Stimulated activated CD4-positive, alpha-beta T cell treated with anti-CD3 and anti-CD28 coated beads, Interleukin-1b, Interleukin-23, amount 100 ng/mL, for 4 hours (primary cell): ENCODE results near the gene ENTREP3.
A peak's percentile ranks its signal among the peaks of the same experiment; 100 is the strongest.
"Not testable (repeated sequence)": the region's sequence is repeated elsewhere in the genome, so short reads cannot be mapped to it uniquely, and the experiment has no call there.

Experiments
- DNase-seq, 2 donors: peaks; one replicate each; pipeline ENCODE4 v3.0.0-alpha.2; 2020; ENCODE audit warnings: low read depth in 2 of 2

The ENTREP3 gene

GRCh38 chr1:155251566-155251965 is 3.7 kb downstream of the ENTREP3 start:
- no peak for DNase-seq

GRCh38 chr1:155250633-155251449 is 4.4 kb downstream of the ENTREP3 start:
- peak; percentile 96 to 99 for DNase-seq

- no peak for DNase-seq
Measured at GRCh38 chr1:155250246-155250632, 5.0 kb downstream of the ENTREP3 start.

DNA sequence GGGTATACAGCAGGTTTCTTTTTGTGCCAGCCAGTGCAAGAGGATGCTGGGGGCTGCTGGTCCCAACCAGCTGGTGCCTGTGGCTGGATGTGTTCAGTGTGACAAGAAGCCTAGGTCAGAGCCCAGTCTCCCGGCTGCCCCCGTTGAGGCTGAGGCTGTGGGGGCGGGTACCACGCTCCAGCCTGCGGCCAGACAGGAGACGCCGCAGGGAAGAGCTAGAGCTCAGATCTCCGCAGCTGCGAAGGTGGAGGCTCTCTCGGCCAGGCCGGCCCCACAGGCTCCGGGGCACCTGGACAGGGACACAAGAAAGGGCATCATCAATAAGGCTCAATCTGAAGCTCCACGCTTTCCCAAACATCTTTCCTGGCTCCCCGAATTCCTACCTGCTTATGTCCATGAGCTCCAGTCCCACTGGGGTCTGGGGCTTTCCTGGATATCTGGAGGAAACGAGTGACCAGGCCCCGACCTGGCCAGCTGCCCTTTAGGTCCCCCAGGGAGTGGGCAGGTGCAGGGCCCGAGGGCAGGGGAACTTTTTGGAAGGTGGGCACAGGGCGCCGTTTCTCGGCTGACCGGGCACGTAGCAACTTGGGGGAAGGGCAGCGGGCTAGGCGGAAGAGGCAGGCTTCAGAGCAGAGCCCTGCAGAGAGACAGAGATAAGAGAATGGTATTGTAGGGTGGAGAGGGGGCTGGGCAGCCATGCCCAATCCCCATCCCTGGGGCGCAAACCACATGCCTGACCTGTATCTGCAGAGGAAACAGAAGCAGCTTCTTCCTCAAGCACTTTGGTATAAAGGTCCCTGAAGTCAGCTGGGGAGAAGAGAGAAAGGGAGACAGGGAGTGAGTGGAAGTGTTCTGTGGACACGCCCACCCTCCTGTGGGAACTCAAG is 7.4 kb downstream of the ENTREP3 start:
- no peak for DNase-seq

GRCh38 chr1:155246796-155247195 is 8.5 kb downstream of the ENTREP3 start:
- DNase-seq: not testable (repeated sequence)

DNA sequence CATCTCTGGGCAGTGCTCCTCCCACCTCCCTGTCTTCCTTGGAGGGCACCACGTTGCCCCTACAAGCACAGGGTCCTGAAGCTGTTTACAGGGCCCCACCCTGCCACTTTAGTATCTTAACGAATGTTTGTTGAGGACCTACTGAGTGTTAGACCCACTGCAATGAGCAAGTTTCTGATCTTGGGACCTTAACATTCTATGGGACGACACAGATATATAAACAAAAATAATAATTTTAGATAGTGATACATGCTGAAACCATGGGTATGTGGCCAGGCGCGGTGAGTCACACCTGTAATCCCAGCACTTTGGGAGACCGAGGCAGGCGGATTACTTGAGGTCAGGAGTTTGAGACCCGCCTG is 10.1 kb downstream of the ENTREP3 start:
- no peak for DNase-seq

DNA sequence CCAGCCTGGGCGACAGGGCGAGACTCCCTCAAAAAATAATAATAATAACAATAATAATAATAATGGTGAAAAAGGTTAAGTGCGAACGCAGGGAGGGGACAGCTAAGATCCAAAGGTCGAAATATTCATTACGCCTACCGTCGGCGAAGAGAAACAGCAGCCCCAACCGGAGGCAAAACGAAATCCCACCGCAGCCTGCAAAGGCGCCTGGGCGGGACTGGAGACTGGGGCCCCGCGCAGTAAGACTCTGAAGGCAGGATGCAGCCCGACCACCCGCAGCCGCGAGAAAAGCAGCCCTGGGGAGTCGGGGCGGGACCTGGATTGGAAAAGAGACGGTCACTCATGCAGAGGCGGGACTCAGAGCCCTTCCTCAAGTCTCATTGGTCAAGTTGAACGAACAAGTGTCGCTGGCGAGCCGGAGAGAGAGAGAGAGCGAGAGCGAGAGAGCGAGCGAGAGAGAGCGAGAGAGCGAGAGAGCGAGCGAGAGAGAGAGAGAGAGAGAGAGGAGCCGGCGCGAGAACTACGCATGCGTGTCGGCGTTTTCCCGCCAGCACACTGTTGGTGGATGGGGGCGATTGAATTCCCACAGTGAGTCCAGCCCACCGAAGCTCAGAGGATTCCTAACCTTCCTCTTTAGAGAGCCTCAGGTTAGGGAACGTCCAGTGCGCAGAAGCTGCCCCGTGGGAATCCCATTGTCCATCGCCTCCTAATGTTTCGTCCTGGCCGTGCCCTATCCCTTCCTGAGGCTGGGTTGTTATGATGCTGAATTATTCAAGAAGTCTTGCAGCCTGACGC is 10.7 kb downstream of the ENTREP3 start:
- DNase-seq: peak; percentile 73 to 77

- no peak for DNase-seq
Measured at GRCh38 chr1:155242805-155243358, 12.4 kb downstream of the ENTREP3 start.

DNA sequence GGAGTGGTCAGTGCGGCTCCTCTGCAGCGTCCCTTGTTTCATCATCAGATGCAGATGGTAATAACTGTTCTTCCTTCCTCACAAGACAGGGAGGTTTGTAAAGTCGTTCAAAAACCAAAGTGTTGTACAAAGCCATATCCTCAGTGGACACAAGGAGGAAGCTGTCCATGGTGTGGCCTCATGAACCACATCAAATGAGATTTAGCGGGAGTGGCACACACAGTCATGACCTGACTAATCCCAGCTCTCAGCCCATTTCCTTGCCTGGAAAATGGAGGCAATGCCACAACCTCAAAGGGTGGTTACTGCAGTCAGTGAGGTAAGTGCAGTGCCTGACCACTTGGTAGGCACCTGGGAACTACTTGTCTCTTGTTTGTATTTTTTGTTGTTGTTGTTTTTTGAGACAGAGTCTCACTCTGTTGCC is 13.4 kb downstream of the ENTREP3 start:
- no peak for DNase-seq

DNA sequence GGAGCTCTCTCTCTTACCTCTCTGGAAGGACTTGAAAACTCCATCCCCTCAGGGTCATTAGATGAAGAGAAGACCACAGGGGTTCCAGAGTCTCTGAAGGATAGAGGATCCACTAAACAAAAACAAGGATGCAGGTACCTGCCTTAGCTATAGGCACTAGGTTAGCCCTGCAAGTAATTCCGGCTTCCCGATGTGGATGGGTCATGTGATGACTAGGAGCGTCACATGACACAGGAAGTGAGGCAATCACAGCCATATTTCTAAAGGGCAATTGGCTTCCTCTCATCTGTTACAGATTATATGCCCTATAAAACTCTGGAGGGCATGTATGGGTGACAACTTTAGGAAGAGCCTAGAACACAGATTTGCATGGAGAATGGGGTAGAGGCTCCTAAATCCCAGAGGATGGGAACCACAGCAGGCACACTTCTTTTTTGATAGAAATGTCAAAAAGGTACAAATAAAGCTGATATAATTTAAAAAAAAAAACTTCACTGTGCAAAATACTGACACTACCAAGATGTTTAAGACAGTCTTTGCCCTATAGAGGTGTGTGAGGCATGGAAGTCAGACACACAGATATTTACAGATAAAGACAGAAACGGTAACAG is 14.1 kb downstream of the ENTREP3 start:
- peak; percentile 17 to 48 for DNase-seq

GRCh38 chr1:155236451-155236850 is 18.8 kb downstream of the ENTREP3 start:
- no peak for DNase-seq

DNA sequence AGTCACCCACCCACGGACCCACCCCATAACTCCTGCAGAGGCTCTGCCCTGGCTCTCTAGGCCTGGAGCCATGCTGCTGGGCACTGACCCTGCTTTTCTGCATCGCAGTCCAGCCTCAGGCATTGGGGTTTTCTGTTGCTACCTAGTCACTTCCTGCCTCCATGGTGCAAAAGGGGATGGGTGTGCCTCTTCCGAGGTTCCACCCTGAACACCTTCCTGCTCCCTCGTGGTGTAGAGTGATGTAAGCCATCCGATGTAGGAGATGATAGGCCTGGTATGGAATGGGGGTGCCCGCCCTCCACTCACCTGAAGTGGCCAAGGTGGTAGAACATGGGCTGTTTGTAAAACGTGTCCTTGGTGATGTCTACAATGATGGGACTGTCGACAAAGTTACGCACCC is 19.9 kb downstream of the ENTREP3 start:
- not testable (repeated sequence) for DNase-seq

DNA sequence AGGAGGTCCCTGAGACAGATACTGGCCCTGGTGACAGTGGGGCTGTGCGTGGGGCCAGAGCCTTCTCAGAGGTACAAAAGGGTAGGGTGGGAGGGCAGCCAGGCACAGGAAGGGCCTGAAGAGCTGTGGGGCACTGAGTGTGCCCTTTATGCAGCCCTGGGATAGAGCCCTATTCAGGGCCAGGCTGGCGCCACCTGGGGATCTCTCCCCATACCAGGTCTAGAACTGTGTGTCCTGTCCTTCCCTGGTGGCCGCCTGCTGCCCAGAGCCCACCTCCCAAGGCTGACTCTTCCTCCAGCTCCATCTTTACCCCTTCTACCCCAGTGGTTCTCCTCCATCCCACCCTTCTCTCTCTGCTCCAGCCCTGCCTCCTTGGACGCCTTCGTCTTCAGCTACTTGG is 21.8 kb downstream of the ENTREP3 start:
- DNase-seq: not testable (repeated sequence)

DNA sequence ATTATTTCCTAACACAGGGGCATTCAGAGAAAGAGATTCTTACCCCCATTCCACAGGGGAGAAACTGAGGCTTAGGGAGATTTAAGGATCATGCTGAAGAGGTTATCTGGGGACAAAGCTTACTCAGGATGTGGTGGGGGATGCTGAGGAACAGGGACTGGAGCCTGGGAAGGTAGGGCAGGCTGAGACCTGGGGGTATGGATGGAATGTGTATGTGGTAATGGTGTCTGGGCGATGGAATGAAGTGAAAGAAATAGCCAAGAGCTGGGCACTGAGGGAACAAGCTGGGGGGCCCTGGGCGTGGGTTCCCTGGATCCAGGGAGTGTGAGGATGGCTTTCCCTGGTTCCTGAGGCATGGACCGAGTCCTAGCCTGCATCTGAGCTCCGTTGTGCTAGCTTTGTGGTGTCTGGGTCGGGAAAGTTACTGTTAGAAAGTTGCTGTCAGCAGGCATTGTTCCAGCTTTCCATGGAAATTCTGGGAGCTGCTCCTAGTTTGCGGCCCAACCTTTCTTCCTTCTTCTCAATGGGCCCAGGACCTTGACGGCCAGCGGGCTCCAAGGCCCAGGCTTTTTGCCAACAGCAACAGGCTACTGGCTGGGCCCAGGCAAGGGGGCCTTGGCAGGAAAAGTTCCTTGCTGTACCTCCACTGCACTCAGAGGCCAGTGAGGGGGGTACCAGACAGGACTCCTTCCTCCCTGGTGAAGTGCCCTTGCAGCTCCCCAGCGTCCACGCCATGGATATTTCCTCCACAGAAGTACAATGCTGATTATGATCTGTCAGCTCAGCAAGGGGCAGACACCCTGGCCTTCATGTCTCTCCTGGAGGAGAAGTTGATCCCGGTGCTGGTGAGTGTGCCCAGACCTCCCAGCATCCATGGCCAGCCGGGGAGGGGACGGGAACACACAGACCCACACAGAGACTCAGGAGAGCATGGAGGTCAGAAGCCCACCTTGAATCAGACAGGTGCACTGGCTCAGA is 23.0 kb downstream of the ENTREP3 start:
- DNase-seq: not testable (repeated sequence)

- DNase-seq: not testable (repeated sequence)
Measured at GRCh38 chr1:155231302-155231701, 24.0 kb downstream of the ENTREP3 start.

- DNase-seq: no peak
Measured at GRCh38 chr1:155228096-155228427, 27.2 kb downstream of the ENTREP3 start.

- peak; percentile 98 to 100 for DNase-seq
Measured at GRCh38 chr1:155227261-155228095, 27.8 kb downstream of the ENTREP3 start.

DNA sequence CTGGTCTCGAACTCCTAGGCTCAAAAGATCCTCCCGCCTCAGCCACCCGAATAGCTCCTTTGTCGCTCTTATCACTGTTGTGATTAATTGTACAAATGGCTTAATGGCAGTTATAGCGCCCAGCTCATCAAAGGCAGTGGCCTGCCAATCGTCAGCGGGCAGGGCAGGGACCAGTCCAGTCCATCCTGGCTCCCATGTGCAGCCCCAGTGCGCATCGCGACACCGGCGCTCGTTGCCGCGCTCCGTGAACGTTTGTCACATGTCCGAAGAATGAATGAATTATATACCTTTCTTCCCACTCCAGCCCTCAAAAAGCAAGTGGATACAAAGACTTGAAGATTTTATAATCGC is 28.4 kb downstream of the ENTREP3 start:
- peak in 1 of 2 donors; percentile 34 for DNase-seq

- peak; percentile 74 to 91 for DNase-seq
Measured at GRCh38 chr1:155226188-155226909, 28.9 kb downstream of the ENTREP3 start.
